ENCODE data around the gene EMILIN2.

DNA sequence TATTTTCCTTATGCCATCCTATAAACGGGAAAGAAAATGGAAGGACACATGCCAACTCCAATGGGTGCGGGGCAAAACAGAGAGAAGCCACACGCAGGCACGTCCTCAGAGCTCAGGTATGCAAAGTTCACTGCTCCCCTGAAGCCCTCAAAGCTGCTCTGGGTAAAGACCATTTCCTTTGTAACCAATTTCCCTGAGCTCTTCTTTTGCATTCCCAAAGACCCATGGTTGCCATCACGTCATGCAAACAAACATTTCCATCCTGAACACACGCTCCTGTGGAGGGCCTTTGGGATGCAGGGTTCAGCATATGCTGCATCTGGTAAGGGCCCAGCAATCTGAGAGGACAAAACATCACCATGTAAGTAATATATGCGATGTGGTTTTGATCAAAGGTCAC is 69.4 kb downstream of the EMILIN2 start:
- TF ChIP-seq, protein P1, sequence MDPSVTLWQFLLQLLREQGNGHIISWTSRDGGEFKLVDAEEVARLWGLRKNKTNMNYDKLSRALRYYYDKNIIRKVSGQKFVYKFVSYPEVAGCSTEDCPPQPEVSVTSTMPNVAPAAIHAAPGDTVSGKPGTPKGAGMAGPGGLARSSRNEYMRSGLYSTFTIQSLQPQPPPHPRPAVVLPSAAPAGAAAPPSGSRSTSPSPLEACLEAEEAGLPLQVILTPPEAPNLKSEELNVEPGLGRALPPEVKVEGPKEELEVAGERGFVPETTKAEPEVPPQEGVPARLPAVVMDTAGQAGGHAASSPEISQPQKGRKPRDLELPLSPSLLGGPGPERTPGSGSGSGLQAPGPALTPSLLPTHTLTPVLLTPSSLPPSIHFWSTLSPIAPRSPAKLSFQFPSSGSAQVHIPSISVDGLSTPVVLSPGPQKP (IDR thresholded peaks at IDR 0.05; ENCODE audit: low read depth, low read length) = no peak
- TF ChIP-seq, protein P2, sequence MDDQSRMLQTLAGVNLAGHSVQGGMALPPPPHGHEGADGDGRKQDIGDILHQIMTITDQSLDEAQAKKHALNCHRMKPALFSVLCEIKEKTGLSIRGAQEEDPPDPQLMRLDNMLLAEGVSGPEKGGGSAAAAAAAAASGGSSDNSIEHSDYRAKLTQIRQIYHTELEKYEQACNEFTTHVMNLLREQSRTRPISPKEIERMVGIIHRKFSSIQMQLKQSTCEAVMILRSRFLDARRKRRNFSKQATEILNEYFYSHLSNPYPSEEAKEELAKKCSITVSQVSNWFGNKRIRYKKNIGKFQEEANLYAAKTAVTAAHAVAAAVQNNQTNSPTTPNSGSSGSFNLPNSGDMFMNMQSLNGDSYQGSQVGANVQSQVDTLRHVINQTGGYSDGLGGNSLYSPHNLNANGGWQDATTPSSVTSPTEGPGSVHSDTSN (IDR thresholded peaks at IDR 0.05) = no peak
- TF ChIP-seq, protein P3, sequence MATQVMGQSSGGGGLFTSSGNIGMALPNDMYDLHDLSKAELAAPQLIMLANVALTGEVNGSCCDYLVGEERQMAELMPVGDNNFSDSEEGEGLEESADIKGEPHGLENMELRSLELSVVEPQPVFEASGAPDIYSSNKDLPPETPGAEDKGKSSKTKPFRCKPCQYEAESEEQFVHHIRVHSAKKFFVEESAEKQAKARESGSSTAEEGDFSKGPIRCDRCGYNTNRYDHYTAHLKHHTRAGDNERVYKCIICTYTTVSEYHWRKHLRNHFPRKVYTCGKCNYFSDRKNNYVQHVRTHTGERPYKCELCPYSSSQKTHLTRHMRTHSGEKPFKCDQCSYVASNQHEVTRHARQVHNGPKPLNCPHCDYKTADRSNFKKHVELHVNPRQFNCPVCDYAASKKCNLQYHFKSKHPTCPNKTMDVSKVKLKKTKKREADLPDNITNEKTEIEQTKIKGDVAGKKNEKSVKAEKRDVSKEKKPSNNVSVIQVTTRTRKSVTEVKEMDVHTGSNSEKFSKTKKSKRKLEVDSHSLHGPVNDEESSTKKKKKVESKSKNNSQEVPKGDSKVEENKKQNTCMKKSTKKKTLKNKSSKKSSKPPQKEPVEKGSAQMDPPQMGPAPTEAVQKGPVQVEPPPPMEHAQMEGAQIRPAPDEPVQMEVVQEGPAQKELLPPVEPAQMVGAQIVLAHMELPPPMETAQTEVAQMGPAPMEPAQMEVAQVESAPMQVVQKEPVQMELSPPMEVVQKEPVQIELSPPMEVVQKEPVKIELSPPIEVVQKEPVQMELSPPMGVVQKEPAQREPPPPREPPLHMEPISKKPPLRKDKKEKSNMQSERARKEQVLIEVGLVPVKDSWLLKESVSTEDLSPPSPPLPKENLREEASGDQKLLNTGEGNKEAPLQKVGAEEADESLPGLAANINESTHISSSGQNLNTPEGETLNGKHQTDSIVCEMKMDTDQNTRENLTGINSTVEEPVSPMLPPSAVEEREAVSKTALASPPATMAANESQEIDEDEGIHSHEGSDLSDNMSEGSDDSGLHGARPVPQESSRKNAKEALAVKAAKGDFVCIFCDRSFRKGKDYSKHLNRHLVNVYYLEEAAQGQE (IDR thresholded peaks at IDR 0.05) = no peak
- TF ChIP-seq, protein P4, sequence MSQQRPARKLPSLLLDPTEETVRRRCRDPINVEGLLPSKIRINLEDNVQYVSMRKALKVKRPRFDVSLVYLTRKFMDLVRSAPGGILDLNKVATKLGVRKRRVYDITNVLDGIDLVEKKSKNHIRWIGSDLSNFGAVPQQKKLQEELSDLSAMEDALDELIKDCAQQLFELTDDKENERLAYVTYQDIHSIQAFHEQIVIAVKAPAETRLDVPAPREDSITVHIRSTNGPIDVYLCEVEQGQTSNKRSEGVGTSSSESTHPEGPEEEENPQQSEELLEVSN (IDR thresholded peaks at IDR 0.05; ENCODE audit: borderline replicate concordance, low read depth) = no peak
- TF ChIP-seq TP53 (CRISPR knock-in tag; IDR thresholded peaks at IDR 0.05) (no peak), POLR2A (IDR thresholded peaks at IDR 0.05; ENCODE audit: low read length) (no peak), JUN (IDR thresholded peaks at IDR 0.05) (no peak)
- TF ChIP-seq, protein P5, sequence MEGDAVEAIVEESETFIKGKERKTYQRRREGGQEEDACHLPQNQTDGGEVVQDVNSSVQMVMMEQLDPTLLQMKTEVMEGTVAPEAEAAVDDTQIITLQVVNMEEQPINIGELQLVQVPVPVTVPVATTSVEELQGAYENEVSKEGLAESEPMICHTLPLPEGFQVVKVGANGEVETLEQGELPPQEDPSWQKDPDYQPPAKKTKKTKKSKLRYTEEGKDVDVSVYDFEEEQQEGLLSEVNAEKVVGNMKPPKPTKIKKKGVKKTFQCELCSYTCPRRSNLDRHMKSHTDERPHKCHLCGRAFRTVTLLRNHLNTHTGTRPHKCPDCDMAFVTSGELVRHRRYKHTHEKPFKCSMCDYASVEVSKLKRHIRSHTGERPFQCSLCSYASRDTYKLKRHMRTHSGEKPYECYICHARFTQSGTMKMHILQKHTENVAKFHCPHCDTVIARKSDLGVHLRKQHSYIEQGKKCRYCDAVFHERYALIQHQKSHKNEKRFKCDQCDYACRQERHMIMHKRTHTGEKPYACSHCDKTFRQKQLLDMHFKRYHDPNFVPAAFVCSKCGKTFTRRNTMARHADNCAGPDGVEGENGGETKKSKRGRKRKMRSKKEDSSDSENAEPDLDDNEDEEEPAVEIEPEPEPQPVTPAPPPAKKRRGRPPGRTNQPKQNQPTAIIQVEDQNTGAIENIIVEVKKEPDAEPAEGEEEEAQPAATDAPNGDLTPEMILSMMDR (IDR thresholded peaks at IDR 0.05) = no peak
